Testis (tissue), 3 donors: ENCODE measurements around the gene C11orf71. TPM values are rescaled to one million over a fixed set of nuclear protein-coding genes. Genes with fewer than 3 reads are reported as not detected.

ENCODE experiments used
- DNase-seq: peaks from one replicate; pipeline ENCODE4 v3.0.0-alpha.2; 2019
- H3K27ac ChIP-seq, 2 donors: fragments of 200-600 bp; sonication (generic); one replicate each; pipeline ENCODE4 v1.5.1; 2019
- H3K27me3 ChIP-seq: fragments of 200-600 bp; sonication (generic); one replicate; pipeline ENCODE4 v1.5.1; 2019
- H3K36me3 ChIP-seq: fragments of 200-600 bp; sonication (generic); one replicate; pipeline ENCODE4 v1.5.1; 2017; ENCODE audit warnings: low read depth; ENCODE audit errors: missing control alignments
- H3K4me1 ChIP-seq: fragments of 200-600 bp; sonication (generic); one replicate; pipeline ENCODE4 v1.5.1; 2019
- H3K4me3 ChIP-seq, 2 donors: fragments of 200-600 bp; sonication (generic); one replicate each; pipeline ENCODE4 v1.5.1; 2017 to 2019
- H3K9me3 ChIP-seq: fragments of 200-600 bp; sonication (generic); one replicate; pipeline ENCODE4 v1.5.1; 2017
- POLR2A ChIP-seq: fragments of 450-650 bp; IDR thresholded peaks from one replicate; pipeline ENCODE4 v1.6.1; 2017; ENCODE audit warnings: antibody characterized with exemption, mild to moderate bottlenecking, moderate library complexity
- WGBS, 2 donors: methylation state at CpG; one replicate each; pipeline ENCODE4 v1.1.5; 2018; 5-methylcytosine and 5-hydroxymethylcytosine counted together
- intact Hi-C: fragments of 100-400 bp; cut with DNase I; formaldehyde crosslinking; loops from one replicate; pipeline ENCODE4 v1.15.1; 2023; ENCODE audit warnings: low total_unique reads
- polyA plus RNA-seq: library from polyadenylated mRNA; stranded (reverse); fragments of 350-450 nt; fragmentation: Illumina TruSeq; extraction: RNeasy Lipid Tissue Mini Kit (QIAGEN cat#74804); gene quantifications from one replicate; pipeline ENCODE4 v1.2.3, GENCODE V29; 2014; ENCODE audit warnings: low read depth, low replicate concordance; ENCODE audit not compliant: insufficient read depth
- total RNA-seq, 2 donors: library from RNA; depleted of rRNA; stranded (reverse); fragments of >200 nt; gene quantifications; one replicate each; pipeline ENCODE4 v1.2.3, GENCODE V29; 2016
- TF ChIP-seq, protein P1 (sequence below), 3 experiments: fragments of 450-650 bp in 2 of 3; fragments of 200-600 bp in 1 of 3; sonication (generic) in 1 of 3; IDR thresholded peaks; one replicate each; pipeline ENCODE4 v1.5.1; 2016 to 2019; ENCODE audit warnings: antibody characterized with exemption in 3 of 3, mild to moderate bottlenecking in 2 of 3, moderate library complexity in 1 of 3

The C11orf71 gene
- total and polyA plus RNA-seq, 3 donors from 2014 or later = 40.6 to 119 (median 119) TPM

DNA sequence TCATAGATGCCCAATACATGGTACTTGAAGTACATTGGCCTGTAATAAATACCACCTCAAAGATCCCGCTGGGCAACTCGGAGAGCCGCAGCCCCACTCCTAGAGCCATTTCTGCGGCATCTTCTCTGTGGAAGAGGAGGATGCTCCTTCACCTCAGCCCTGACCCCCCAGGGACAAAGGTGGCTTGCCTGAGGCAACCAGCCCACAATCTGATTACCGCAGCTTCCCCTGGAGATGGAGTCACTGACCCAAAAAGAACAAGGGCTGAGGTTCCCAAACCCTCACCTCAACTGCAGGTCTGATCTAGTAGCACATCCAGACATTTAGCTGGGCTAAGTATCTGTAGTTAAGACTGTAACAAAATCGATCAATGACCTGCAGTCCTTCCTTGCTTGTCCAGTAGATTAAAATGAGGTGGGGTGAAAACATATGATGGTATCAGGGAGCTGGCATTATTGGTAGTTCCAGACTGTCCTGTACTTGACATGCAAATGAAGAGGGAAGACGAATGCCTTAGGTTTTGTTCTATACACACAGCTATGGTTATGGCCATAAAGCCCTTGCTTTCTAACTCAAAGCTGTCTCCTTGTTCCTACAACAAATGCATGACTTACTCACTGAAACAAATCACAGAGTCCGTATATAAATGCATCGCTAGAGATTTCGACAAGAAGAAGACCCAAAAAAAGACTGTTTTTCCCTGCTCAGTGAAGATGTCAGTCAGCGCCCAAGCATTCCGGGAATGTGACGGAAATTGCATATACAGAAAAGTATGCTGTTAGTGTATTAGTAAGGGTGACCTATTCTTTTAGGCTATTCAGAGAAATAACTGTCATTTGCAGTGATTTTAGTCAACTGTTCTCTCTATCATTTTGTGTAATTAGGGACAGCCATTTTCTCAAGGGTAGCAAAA lies 33.7 kb downstream of the C11orf71 start:
- intact Hi-C loops = no loop called here
- H3K36me3 ChIP-seq = no peaks in the 10 kb centered on the region
- no peak for DNase-seq
- H3K27me3 ChIP-seq = no peaks in the 10 kb centered on the region
- H3K4me3 ChIP-seq = no peak overlapping the region
- H3K9me3 ChIP-seq = no peaks in the 10 kb centered on the region
- no peaks in the 10 kb centered on the region for H3K4me1 ChIP-seq
- TF ChIP-seq, protein P1, sequence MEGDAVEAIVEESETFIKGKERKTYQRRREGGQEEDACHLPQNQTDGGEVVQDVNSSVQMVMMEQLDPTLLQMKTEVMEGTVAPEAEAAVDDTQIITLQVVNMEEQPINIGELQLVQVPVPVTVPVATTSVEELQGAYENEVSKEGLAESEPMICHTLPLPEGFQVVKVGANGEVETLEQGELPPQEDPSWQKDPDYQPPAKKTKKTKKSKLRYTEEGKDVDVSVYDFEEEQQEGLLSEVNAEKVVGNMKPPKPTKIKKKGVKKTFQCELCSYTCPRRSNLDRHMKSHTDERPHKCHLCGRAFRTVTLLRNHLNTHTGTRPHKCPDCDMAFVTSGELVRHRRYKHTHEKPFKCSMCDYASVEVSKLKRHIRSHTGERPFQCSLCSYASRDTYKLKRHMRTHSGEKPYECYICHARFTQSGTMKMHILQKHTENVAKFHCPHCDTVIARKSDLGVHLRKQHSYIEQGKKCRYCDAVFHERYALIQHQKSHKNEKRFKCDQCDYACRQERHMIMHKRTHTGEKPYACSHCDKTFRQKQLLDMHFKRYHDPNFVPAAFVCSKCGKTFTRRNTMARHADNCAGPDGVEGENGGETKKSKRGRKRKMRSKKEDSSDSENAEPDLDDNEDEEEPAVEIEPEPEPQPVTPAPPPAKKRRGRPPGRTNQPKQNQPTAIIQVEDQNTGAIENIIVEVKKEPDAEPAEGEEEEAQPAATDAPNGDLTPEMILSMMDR (IDR thresholded peaks at IDR 0.05) = no peak
- no peak for TF ChIP-seq POLR2A
- WGBS, 2 donors = 76 to 77% methylated on average over 13 of the region's 13 CpGs
- no peak overlapping the region for H3K27ac ChIP-seq

DNA sequence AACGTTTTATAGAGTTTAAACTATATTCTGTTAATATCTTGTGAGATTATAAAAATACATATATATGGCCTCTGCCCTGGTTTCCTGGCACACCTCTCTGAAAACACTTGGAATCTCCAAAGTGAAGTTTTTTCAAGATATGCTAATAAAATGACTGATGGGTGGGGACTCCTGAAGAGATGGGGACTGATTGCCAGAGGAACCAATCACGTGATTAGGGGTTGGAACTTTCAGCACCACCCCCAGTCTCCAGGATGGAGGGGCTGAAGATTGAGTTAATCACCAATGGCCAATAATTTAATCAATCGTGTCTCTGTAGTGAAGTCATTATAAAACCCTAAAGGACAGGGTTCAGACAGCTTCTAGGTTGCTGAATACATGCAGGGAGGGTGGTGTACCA lies 37.4 kb downstream of the C11orf71 start:
- Histone ChIP-seq H3K27ac (no peak overlapping the region), H3K4me1 (no peaks in the 10 kb centered on the region), H3K36me3 (no peaks in the 10 kb centered on the region), H3K27me3 (no peaks in the 10 kb centered on the region), H3K4me3 (no peak overlapping the region), H3K9me3 (no peaks in the 10 kb centered on the region)
- 64 to 69% methylated on average over 3 of the region's 3 CpGs for WGBS, 2 donors
- intact Hi-C loops = no loop called here
- TF ChIP-seq, protein P1 (IDR thresholded peaks at IDR 0.05) = no peak
- no peak for TF ChIP-seq POLR2A
- DNase-seq = no peak

DNA sequence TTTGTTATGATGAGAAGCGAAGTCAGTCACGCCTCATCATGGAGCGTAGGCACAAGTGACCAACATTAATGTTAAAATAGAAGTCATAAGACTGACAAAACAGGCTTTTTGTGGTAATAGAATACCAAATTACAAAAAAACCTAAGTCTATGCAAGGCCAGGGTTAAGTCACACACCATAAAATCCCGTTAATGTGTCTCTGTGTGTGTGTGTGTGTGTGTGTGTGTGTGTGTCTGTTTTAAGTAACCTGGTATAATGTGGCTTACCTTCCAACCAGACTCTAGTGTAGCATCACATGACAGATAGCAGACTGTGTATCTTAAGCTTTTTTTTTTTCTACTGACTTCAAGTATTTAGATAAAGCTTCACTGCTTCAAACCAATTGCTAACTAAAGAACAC lies 38.0 kb downstream of the C11orf71 start:
- no peaks in the 10 kb centered on the region for H3K36me3 ChIP-seq

DNA sequence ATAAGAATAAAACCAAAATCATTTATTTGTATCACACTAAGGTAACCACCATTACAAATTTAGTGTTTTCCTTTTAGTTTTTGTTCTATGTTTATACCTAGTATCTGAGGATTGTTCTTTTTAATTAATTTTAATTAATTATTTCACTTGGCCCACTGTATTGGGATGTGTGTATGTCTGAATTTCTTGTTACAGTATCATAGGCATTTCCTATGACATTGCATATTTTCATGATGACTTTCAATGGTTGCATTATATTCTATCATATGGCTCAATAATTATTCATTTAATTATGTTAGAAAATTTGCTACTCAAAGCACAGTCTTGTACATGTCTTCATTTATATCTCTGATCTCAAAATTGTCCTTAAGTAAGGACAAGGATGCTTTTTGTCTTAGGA lies 41.0 kb downstream of the C11orf71 start:
- Histone ChIP-seq H3K4me3 (no peak overlapping the region), H3K36me3 (no peaks in the 10 kb centered on the region), H3K9me3 (no peaks in the 10 kb centered on the region), H3K27me3 (no peaks in the 10 kb centered on the region), H3K27ac (no peak overlapping the region), H3K4me1 (no peaks in the 10 kb centered on the region)
- no peak for TF ChIP-seq POLR2A
- TF ChIP-seq, protein P1 (IDR thresholded peaks at IDR 0.05) = no peak
- intact Hi-C loops = no loop called here
- no peak for DNase-seq

More for the DNA sequence above, 38.0 kb downstream of the C11orf71 start:
- no peaks in the 10 kb centered on the region for H3K9me3 ChIP-seq
- H3K4me1 ChIP-seq = no peaks in the 10 kb centered on the region
- intact Hi-C loops = no loop called here
- TF ChIP-seq POLR2A = no peak
- TF ChIP-seq, protein P1 (IDR thresholded peaks at IDR 0.05) = no peak
- H3K27ac ChIP-seq = no peak overlapping the region
- WGBS, 2 donors = 87% methylated on average over 4 of the region's 4 CpGs
- DNase-seq = no peak
- H3K27me3 ChIP-seq = no peaks in the 10 kb centered on the region
- H3K4me3 ChIP-seq = no peak overlapping the region

DNA sequence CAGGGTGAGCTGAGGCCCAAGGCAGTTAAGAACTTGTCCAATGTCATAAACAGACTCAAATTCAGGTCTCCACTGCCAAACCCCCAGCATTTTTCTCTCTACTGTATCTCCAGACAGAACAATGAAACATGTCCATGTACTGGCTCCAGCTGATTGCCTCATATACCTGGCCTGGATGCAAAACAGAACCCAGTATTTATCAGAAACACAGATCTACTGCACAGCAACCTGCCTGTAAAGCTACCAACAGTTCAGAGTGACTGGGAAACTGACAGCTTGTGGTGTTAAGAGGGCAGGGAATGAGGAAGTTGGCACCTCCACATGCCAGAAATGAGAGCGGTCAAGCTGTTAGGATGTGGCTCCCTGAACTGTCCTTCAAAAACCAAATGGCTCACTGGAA lies 41.6 kb downstream of the C11orf71 start:
- no peaks in the 10 kb centered on the region for H3K27me3 ChIP-seq
- no peak overlapping the region for H3K27ac ChIP-seq
- no peaks in the 10 kb centered on the region for H3K9me3 ChIP-seq
- no peaks in the 10 kb centered on the region for H3K4me1 ChIP-seq
- 48 to 64% methylated on average over 1 of the region's 1 CpG for WGBS, 2 donors
- no peak overlapping the region for H3K4me3 ChIP-seq
- DNase-seq = no peak
- no peak for TF ChIP-seq POLR2A
- TF ChIP-seq, protein P1 (IDR thresholded peaks at IDR 0.05) = no peak
- intact Hi-C loops = no loop called here
- H3K36me3 ChIP-seq = no peaks in the 10 kb centered on the region
